ENCODE results near the gene CDH22. TPM values are rescaled to one million over a fixed set of nuclear protein-coding genes. Genes with fewer than 3 reads are reported as not detected.

CDH22 gene
- total RNA-seq, 1 donor from 2014 or later, result 0.18 TPM

GRCh38 chr20:46214824-46215488 is 93.3 kb downstream of the CDH22 start:
- H3K27me3 Mint-ChIP-seq (ENCODE audit: low read depth), result peaks cover 44% of the 10 kb centered on the region
- no peak overlapping the region for H3K4me3 Mint-ChIP-seq
- H3K9me3 Mint-ChIP-seq, result no peaks in the 10 kb centered on the region
- DNase-seq (ENCODE audit: low spot score in 2 of 2, unreplicated experiment in 2 of 2), result no peak
- no peaks in the 10 kb centered on the region for H3K36me3 Mint-ChIP-seq
- H3K4me1 Mint-ChIP-seq, result peaks cover 5% of the 10 kb centered on the region
- H3K27ac Mint-ChIP-seq, result no peak overlapping the region
- TF ChIP-seq CTCF (IDR thresholded peaks at IDR 0.05; ENCODE audit: unreplicated experiment), result no peak

DNA sequence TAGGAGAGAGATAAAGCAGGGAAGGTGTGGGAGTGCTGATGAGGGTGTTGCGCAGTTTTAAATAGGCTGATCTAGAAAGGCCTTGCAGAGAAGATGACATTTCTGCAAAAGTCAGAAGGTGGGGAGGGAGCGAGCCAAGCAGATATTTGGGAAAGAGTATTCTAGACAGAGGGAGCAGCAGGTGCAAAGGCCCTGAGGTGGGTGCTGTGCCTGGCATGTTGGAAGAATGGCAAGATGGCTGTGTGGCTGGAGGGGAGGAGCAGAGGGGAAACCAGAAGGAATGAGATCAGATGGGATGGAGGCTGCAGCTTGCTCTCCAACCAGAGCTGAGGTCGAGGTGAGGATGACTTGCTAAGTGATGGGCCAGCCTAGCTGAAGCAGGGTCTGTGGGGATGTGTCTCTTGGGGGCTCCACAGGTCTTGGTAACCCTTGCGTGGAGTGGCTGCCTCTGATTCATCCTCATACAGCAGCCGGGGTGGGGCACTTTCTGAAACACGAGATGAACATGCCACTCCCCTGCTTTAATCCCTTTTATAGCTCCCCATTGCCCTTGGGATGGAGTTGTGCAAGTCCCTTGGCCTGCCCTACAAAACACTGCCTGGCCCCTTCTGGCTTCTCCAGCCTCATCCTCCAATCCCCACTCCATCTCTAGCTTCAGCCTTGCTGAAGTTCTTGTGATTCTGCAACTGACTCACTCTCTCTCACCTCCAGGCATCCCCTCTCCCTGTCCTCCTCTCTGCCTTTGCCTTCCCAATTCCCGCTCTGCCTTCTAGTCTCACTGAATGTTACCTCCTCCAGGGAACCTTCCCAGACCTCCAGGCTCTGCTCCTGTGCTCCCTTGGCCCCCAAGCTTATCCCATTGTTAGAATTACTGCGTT is 94.1 kb downstream of the CDH22 start:
- no peak for TF ChIP-seq CTCF (IDR thresholded peaks at IDR 0.05; ENCODE audit: unreplicated experiment)

DNA sequence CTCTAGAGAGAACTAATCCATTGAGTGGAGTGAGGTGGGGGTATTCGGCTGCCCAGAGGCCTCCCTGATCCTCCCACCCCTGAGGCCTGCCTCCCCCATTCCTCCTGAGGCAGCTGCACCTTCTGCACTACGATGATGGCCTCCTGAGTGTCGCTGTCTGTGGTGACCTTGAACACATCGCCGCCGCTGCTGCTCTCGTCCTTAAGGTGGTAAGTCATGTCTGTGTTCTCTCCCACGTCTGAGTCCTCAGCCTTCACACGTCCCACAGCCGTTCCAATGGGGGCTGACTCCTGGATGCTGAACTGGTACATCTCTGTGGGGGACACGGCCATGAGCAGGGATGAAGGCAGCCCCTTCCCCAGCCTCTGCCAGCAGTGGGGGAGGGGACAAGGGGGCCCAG is 95.4 kb downstream of the CDH22 start:
- Mint-ChIP-seq H3K4me1 (peaks cover 5% of the 10 kb centered on the region), H3K9me3 (no peaks in the 10 kb centered on the region), H3K36me3 (no peaks in the 10 kb centered on the region), H3K4me3 (no peak overlapping the region), H3K27me3 (ENCODE audit: low read depth) (peaks cover 51% of the 10 kb centered on the region), H3K27ac (no peak overlapping the region)
- no peak for TF ChIP-seq CTCF (IDR thresholded peaks at IDR 0.05; ENCODE audit: unreplicated experiment)
- no peak for DNase-seq (ENCODE audit: low spot score in 2 of 2, unreplicated experiment in 2 of 2)

More for the DNA sequence above, 94.1 kb downstream of the CDH22 start:
- H3K27ac Mint-ChIP-seq, result no peak overlapping the region
- H3K27me3 Mint-ChIP-seq (ENCODE audit: low read depth), result peaks cover 45% of the 10 kb centered on the region
- H3K4me3 Mint-ChIP-seq, result no peak overlapping the region
- peaks cover 5% of the 10 kb centered on the region for H3K4me1 Mint-ChIP-seq
- DNase-seq (ENCODE audit: low spot score in 2 of 2, unreplicated experiment in 2 of 2), result no peak
- no peaks in the 10 kb centered on the region for H3K9me3 Mint-ChIP-seq
- H3K36me3 Mint-ChIP-seq, result no peaks in the 10 kb centered on the region

- no peaks in the 10 kb centered on the region for H3K36me3 Mint-ChIP-seq
- no peak overlapping the region for H3K4me3 Mint-ChIP-seq
- TF ChIP-seq CTCF (IDR thresholded peaks at IDR 0.05; ENCODE audit: unreplicated experiment), result no peak
- H3K27ac Mint-ChIP-seq, result no peak overlapping the region
- H3K27me3 Mint-ChIP-seq (ENCODE audit: low read depth), result peaks cover 57% of the 10 kb centered on the region
- no peak for DNase-seq (ENCODE audit: low spot score in 2 of 2, unreplicated experiment in 2 of 2)
- H3K4me1 Mint-ChIP-seq, result peaks cover 5% of the 10 kb centered on the region
- no peaks in the 10 kb centered on the region for H3K9me3 Mint-ChIP-seq
These were observed 96.0 kb downstream of the CDH22 start for GRCh38 chr20:46212252-46212651.

DNA sequence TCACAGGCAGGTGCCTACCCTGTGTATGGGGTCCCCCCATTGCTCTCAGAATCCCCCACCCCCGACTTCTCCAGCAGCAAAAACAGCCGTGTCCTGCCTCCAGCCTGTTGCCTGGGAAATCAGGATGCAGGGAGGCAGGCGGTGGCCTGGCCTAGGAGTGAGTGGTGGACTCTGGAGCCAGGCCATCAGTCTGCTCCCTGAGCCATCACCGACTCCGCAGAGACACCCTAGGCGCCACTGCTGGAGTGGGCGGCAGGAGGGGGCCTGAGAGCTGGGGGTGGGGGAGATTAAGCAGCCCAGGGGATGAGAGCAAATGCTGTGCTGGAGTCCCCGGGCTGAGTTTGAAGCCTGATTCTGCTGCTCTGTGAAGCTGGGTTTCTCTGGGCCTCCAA is 97.0 kb downstream of the CDH22 start:
- no peak for DNase-seq (ENCODE audit: low spot score in 2 of 2, unreplicated experiment in 2 of 2)
- no peak for TF ChIP-seq CTCF (IDR thresholded peaks at IDR 0.05; ENCODE audit: unreplicated experiment)
- Mint-ChIP-seq H3K4me3 (no peak overlapping the region), H3K4me1 (peaks cover 5% of the 10 kb centered on the region), H3K27me3 (ENCODE audit: low read depth) (peaks cover 64% of the 10 kb centered on the region), H3K9me3 (no peaks in the 10 kb centered on the region), H3K36me3 (no peaks in the 10 kb centered on the region), H3K27ac (no peak overlapping the region)

Measured in mesothelial cell of epicardium (in vitro differentiated cells).